Measurements from ENCODE around the gene HP1BP3.

- TF ChIP-seq CTCF (conservative IDR thresholded peaks at IDR 0.05) (no peak), EZH2 (IDR thresholded peaks at IDR 0.05; ENCODE audit: low read depth) (no peak)
These were observed 79.0 kb downstream of the HP1BP3 start for GRCh38 chr1:20708057-20708456.

All from PC-9 (cell line).